Stimulated activated naive CD8-positive, alpha-beta T cell treated with anti-CD3 and anti-CD28 coated beads, Interleukin-15, amount 100 ng/mL, for 72 hours (primary cell): ENCODE results near the gene ADGRD1.

Experiments
- ATAC-seq: fragments of 150-1000 bp; cut with Tn5 transposase; 2 replicates; pipeline ENCODE4 v1.10.0; 2021; ENCODE audit warnings: mild to moderate bottlenecking, moderate library complexity
- DNase-seq, 2 donors: peaks; one replicate each; pipeline ENCODE4 v3.0.0; 2021 to 2022
- H3K27ac Mint-ChIP-seq, 2 donors: one replicate each; pipeline ENCODE4 v1.8.0; 2022; ENCODE audit warnings: mild to moderate bottlenecking in 2 of 2, mixed read lengths in 2 of 2, moderate library complexity in 2 of 2
- H3K27me3 Mint-ChIP-seq: one replicate; pipeline ENCODE4 v1.8.0; 2022; ENCODE audit warnings: mixed read lengths
- H3K4me1 Mint-ChIP-seq: one replicate; pipeline ENCODE4 v1.8.0; 2022; ENCODE audit warnings: mild to moderate bottlenecking, mixed read lengths
- H3K4me3 Mint-ChIP-seq, 2 donors: one replicate each; pipeline ENCODE4 v1.8.0; 2022; ENCODE audit warnings: mild to moderate bottlenecking in 2 of 2, mixed read lengths in 2 of 2, moderate library complexity in 1 of 2
- H3K9me3 Mint-ChIP-seq, 2 donors: one replicate each; pipeline ENCODE4 v1.8.0; 2022; ENCODE audit warnings: mixed read lengths in 2 of 2

Gene ADGRD1

DNA sequence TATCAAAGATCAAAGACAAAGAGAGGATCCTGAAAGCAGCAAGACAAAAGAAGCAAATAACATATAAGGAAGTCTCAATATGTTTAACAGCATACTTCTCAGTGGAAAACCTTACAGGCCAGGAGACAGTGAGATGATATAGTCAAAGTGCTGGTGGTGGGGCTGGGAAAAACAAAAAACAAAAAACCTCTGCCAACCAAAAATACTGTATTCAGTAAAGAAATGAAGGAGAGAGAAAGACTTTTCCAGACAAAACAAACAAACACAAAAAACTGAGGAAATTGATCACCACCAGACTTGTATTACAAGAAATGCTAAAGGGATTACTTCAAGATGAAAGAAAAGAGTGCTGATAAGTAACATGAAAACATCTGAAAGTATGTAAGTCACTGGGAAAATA is 221.2 kb downstream of the ADGRD1 start:
- Mint-ChIP-seq H3K4me3 (no peak overlapping the region), H3K27me3 (peaks cover 11% of the 10 kb centered on the region), H3K27ac (no peak overlapping the region), H3K4me1 (no peaks in the 10 kb centered on the region), H3K9me3 (peaks cover 10 to 23% of the 10 kb centered on the region in 2 donors)
- DNase-seq = no peak
- no peak for ATAC-seq

DNA sequence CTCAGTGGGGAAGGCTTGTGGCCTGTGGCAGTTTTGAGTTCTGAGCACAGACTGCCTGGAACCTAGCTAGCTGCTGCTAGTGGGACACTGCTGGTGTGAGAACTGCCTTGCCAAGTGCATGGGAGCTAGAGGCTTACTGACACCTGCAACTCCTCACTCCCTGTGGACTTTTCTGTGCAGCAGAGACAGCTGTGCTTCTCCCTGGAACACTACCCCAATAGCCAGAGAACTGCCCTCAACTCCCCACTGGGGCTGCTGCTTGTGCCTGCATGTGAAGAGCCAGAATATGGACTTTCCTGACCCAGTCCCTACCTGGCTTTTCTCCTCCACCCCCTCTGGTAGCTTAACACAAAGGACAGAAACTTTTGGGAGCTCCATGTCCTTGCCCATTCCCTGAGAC is 222.6 kb downstream of the ADGRD1 start:
- H3K4me1 Mint-ChIP-seq = no peaks in the 10 kb centered on the region
- ATAC-seq (no peak), DNase-seq (no peak)
- H3K27ac Mint-ChIP-seq = no peak overlapping the region
- no peak overlapping the region for H3K4me3 Mint-ChIP-seq
- peaks cover 11% of the 10 kb centered on the region for H3K27me3 Mint-ChIP-seq
- H3K9me3 Mint-ChIP-seq = peaks cover 10 to 23% of the 10 kb centered on the region in 2 donors

DNA sequence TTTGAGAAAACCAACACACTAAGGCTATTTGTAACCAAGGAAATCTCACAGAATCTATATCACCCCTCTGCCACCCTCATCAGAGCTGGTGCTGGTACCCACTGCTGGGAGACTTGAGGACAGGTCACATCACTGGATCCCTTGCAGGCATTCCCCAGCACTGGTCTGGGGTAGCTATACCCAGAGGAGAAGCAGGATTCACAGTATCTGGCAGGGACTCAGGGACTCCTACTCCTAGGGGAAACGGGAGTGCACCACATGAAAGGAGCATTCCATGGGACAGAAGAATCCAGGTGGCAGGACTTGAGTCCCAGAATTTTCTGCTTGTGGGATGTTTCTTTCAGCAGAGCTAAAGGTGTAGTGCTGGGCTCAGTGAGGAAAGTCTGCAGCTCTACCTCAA is 223.2 kb downstream of the ADGRD1 start:
- peaks cover 10 to 23% of the 10 kb centered on the region in 2 donors for H3K9me3 Mint-ChIP-seq
- H3K27me3 Mint-ChIP-seq = peaks cover 11% of the 10 kb centered on the region
- no peak overlapping the region for H3K4me3 Mint-ChIP-seq
- ATAC-seq (no peak), DNase-seq (no peak)
- no peak overlapping the region for H3K27ac Mint-ChIP-seq
- no peaks in the 10 kb centered on the region for H3K4me1 Mint-ChIP-seq

DNA sequence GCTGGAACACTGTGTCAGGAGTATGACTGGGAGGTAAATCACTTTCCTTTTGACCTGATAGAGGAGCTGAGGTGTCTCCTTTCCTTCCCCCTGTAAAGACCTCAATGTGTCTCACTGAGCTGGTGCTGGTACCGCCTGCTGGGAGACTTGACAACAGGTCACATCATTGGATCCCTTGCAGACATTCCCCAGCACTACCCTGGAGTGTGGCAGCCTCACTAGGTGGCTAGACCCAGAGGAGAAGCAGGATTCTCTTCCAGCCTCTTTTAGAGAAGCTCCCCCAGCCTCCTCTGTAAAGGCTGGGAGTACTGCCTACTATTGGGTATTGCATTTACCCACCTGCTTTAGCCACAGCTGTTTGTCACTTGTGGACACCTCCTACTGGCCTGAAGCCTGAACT is 223.9 kb downstream of the ADGRD1 start:
- ATAC-seq (no peak), DNase-seq (no peak)
- no peaks in the 10 kb centered on the region for H3K4me1 Mint-ChIP-seq
- peaks cover 11% of the 10 kb centered on the region for H3K27me3 Mint-ChIP-seq
- no peak overlapping the region for H3K27ac Mint-ChIP-seq
- peaks cover 10 to 23% of the 10 kb centered on the region in 2 donors for H3K9me3 Mint-ChIP-seq
- H3K4me3 Mint-ChIP-seq = no peak overlapping the region

DNA sequence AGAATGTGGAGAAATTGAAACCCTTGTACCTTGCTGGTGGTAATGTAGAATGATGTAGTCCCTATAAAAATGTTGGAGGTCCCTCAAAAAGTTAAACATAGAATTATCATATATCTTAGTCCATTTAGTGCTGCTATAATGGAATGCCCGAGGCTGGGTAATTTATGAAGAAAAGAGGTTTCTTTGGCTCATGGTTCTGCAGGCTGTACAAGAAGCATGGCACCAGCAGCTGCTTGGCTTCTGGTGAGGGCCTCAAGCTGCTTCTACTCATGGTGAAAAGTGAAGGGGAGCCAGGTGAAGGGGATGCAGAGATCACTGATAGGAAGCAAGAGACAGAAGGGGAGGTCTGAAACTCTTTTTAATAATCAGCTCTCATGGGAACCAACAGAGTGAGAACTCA is 233.9 kb downstream of the ADGRD1 start:
- no peaks in the 10 kb centered on the region for H3K4me1 Mint-ChIP-seq
- H3K27ac Mint-ChIP-seq = no peak overlapping the region
- H3K4me3 Mint-ChIP-seq = no peak overlapping the region
- H3K27me3 Mint-ChIP-seq = peaks cover 1% of the 10 kb centered on the region
- H3K9me3 Mint-ChIP-seq = peaks cover 15 to 32% of the 10 kb centered on the region in 2 donors
- no peak for ATAC-seq
- DNase-seq = no peak

DNA sequence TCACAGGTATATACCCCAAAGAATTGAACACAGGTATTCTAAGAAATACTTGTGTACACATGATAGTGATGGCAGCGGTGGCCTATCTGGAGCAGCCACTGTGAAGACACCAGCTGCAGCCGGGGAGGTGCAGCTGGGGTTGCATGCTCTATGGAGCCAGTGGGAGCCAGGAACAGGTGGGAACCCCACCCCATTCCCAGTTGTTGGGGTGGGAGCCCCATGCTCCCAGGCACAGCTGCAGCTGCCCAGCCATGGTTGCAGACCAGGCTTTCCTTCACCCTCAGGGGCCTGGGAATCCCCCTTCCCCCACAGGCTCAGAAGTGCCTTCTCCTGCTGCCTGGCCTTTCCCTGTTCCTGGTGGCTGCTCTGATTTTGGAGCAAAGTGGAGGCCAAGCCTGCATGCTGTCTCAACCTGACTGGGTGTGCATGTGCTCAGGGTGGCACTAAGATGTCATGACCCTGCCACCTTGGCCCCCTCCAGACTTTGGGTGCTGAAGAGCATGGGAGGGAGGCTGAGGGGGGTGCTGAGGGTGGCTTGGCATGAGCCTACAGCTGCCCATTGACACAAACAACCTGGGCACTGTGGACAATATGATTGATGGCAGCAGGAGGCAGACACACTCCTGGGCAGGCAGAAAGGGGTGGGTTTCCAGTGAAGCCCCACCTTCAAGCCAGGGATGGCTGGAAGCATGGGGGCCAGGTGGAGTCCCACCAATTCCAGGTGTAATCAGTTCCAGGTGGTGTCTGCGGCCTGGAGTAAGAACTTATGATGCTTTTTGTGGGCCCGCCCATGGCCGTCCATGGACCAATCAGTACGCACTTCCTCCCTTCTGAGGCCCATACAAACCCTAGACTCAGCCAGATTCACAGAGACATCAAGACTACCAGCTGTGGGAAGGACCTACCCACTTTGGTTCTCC is 234.7 kb downstream of the ADGRD1 start:
- Mint-ChIP-seq H3K27ac (no peak overlapping the region), H3K27me3 (peaks cover 9% of the 10 kb centered on the region), H3K4me3 (no peak overlapping the region), H3K9me3 (peaks cover 15 to 29% of the 10 kb centered on the region in 2 donors), H3K4me1 (no peaks in the 10 kb centered on the region)
- ATAC-seq (no peak), DNase-seq (no peak)

DNA sequence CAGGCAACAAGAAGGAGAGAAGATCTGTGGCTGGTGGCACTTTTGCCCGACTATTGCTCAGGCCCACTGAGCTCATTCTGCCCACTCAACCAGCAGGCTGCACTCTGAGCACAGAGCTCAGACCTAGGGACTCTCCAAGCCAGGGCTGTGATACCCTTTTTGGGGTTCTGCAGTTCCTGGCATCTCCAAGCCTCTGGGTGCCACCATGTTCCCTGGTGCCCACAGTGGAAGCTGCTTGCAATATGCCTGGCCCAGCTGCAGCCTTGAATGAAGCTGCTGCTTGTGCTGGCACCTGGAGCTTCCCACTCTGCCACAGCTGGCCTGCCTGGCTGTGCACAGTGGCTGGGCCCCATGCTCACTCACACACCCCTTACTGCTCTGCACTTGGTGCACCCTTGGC is 236.1 kb downstream of the ADGRD1 start:
- Mint-ChIP-seq H3K4me3 (no peak overlapping the region), H3K27me3 (peaks cover 14% of the 10 kb centered on the region), H3K27ac (peak overlapping the region in 1 of 2 donors; percentile 34), H3K9me3 (peaks cover 10 to 16% of the 10 kb centered on the region in 2 donors), H3K4me1 (no peaks in the 10 kb centered on the region)
- no peak for DNase-seq
- no peak for ATAC-seq

DNA sequence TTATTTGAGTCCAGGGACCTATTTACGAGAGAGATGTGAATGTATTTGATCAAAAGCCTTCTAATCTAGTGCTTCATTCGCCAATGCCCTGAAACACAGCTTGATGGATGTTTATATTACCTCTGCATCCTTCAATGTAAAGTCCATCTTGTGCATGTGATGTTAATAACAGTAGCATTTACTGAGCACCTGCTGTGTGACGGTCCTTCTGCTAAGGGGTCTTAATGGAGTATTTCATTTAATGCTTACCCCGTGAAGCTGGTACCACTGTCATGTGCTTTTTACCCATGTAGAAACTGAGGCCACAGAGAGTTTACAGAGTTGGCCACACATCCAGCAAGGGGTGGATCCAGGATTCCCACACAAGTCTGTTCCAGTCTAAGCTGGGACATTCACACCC is 237.3 kb downstream of the ADGRD1 start:
- Mint-ChIP-seq H3K4me1 (no peaks in the 10 kb centered on the region), H3K27ac (no peak overlapping the region), H3K9me3 (peaks cover 0 to 16% of the 10 kb centered on the region in 2 donors), H3K4me3 (no peak overlapping the region), H3K27me3 (peaks cover 14% of the 10 kb centered on the region)
- DNase-seq (no peak), ATAC-seq (no peak)
